Ovary (tissue), 9 donors: Measurements from ENCODE around the gene CDC25A. TPM values are rescaled to one million over a fixed set of nuclear protein-coding genes. Genes with fewer than 3 reads are reported as not detected.
A peak's percentile ranks its signal among the peaks of the same experiment; 100 is the strongest.

ENCODE experiments used
- DNase-seq, 5 donors: peaks; one replicate each; pipeline ENCODE4 v3.0.0-alpha.2; 2019 to 2020
- H3K27ac ChIP-seq, 2 donors: fragments of 200-600 bp; one replicate each; pipeline versions ENCODE4 v1.5.1 to v1.8.0; 2019 to 2022
- H3K27me3 ChIP-seq: fragments of 200-600 bp; one replicate; pipeline ENCODE4 v1.8.0; 2022
- H3K36me3 ChIP-seq: fragments of 200-600 bp; sonication (generic); one replicate; pipeline ENCODE4 v1.5.1; 2019
- H3K4me1 ChIP-seq: one replicate; pipeline ENCODE4 v1.8.1; 2013; ENCODE audit warnings: mild to moderate bottlenecking, moderate library complexity; ENCODE audit not compliant: insufficient read depth
- H3K4me3 ChIP-seq: fragments of 200-600 bp; sonication (generic); one replicate; pipeline ENCODE4 v1.5.1; 2017
- H3K9me3 ChIP-seq, 2 donors: fragments of 200-600 bp in 1 of 2; sonication (generic) in 1 of 2; one replicate each; pipeline versions ENCODE4 v1.5.1 to v1.8.1; 2013 to 2019; ENCODE audit warnings: mild to moderate bottlenecking in 1 of 2, moderate library complexity in 1 of 2
- EP300 ChIP-seq: sonication (generic); formaldehyde crosslinking; IDR thresholded peaks from one replicate; pipeline ENCODE4 v1.6.1; 2017; ENCODE audit warnings: antibody characterized with exemption
- POLR2A ChIP-seq: fragments of 450-650 bp; IDR thresholded peaks from one replicate; pipeline ENCODE4 v1.6.1; 2017; ENCODE audit warnings: antibody characterized with exemption, mild to moderate bottlenecking, moderate library complexity
- WGBS, 3 donors: extraction: QIAGEN DNeasy Blood & Tissue Kit in 1 of 3; methylation state at CpG; one replicate each; pipeline versions ENCODE4 v1.1.5 to v1.1.7; 2013 to 2017; 5-methylcytosine and 5-hydroxymethylcytosine counted together
- intact Hi-C, 4 donors: fragments of 100-400 bp; cut with DNase I; formaldehyde crosslinking; loops; one replicate each; pipeline versions ENCODE4 v1.11.0 to v1.15.1; 2022 to 2023
- microRNA counts: library from miRNA; unstranded; fragments of <30 nt; microRNA quantifications from one replicate; lab custom pipeline; 2016
- microRNA-seq, 3 donors: library from miRNA; unstranded; fragments of <30 nt; microRNA quantifications; one replicate each; pipeline versions ENCODE4 to v1.2.0, GENCODE V29; 2019 to 2020
- polyA plus RNA-seq, 2 donors: library from polyadenylated mRNA; stranded (reverse); fragments of 200-250 nt in 1 of 2; fragments of 350-450 nt in 1 of 2; fragmentation: Illumina TruSeq in 1 of 2; extraction: RNeasy Lipid Tissue Mini Kit (QIAGEN cat#74804) in 1 of 2; gene quantifications; one replicate each; pipeline ENCODE4 v1.2.3, GENCODE V29; 2013 to 2014
- small RNA-seq: library from RNA; depleted of rRNA; stranded (forward); fragments of <200 nt; gene quantifications from one replicate; pipeline ENCODE3, GENCODE V24; 2016
- total RNA-seq, 7 donors: library from RNA; depleted of rRNA in 2 of 7; stranded (reverse); fragments of >200 nt in 2 of 7; fragmentation: NEBNext Ultra II Directional in 3 of 7; extraction: Animal tissue kit (Norgen Biotek cat#: 25700) in 3 of 7; gene quantifications; one replicate each; pipeline versions ENCODE4 v1.1.0 to v1.2.4, GENCODE V29; 2016 to 2023
- TF ChIP-seq, protein P1 (sequence below), 3 donors: fragments of 450-650 bp in 2 of 3; fragments of 200-600 bp in 1 of 3; IDR thresholded peaks; one replicate each; pipeline versions ENCODE4 v1.5.1 to v1.8.0; 2016 to 2022; ENCODE audit warnings: antibody characterized with exemption in 3 of 3, mild to moderate bottlenecking in 1 of 3
- donor health status: DM: no; HTN: no; CAD: no; lungs with moderate emphysema.
- donor health status: DM: no; HTN: no; CAD: no.
- donor health status: Bipolar disorder and iron deficiency.
- donor health status: DM: yes; HTN: yes; CAD: no.
- donor health status: DM: no; HTN: no; CAD: no.
- donor health status: DM: yes; HTN: yes; CAD: no.

CDC25A gene
- total and polyA plus RNA-seq, 9 donors = 1.1 to 4.4 (median 3.2) TPM

- Histone ChIP-seq H3K36me3 (no peaks in the 10 kb centered on the region), H3K4me3 (no peak overlapping the region), H3K4me1 (peaks cover 4% of the 10 kb centered on the region), H3K9me3 (no peaks in the 10 kb centered on the region), H3K27ac (no peak overlapping the region), H3K27me3 (no peaks in the 10 kb centered on the region)
- 97 to 100% (median 100%) methylated on average over 2 of the region's 2 CpGs for WGBS, 3 donors
- no peak for DNase-seq
- intact Hi-C loops = no loop called here
- no peak for TF ChIP-seq POLR2A
- TF ChIP-seq, protein P1, sequence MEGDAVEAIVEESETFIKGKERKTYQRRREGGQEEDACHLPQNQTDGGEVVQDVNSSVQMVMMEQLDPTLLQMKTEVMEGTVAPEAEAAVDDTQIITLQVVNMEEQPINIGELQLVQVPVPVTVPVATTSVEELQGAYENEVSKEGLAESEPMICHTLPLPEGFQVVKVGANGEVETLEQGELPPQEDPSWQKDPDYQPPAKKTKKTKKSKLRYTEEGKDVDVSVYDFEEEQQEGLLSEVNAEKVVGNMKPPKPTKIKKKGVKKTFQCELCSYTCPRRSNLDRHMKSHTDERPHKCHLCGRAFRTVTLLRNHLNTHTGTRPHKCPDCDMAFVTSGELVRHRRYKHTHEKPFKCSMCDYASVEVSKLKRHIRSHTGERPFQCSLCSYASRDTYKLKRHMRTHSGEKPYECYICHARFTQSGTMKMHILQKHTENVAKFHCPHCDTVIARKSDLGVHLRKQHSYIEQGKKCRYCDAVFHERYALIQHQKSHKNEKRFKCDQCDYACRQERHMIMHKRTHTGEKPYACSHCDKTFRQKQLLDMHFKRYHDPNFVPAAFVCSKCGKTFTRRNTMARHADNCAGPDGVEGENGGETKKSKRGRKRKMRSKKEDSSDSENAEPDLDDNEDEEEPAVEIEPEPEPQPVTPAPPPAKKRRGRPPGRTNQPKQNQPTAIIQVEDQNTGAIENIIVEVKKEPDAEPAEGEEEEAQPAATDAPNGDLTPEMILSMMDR (IDR thresholded peaks at IDR 0.05) = no peak
- no peak for TF ChIP-seq EP300
Observed at GRCh38 chr3:48110463-48110862, 77.8 kb downstream of the CDC25A start.

- DNase-seq = no peak
- Histone ChIP-seq H3K27me3 (no peaks in the 10 kb centered on the region), H3K27ac (no peak overlapping the region), H3K4me3 (no peak overlapping the region), H3K9me3 (no peaks in the 10 kb centered on the region), H3K36me3 (no peaks in the 10 kb centered on the region), H3K4me1 (no peaks in the 10 kb centered on the region)
- 72 to 81% (median 76%) methylated on average over 3 of the region's 3 CpGs for WGBS, 3 donors
- intact Hi-C loops = no loop called here
- TF ChIP-seq EP300 (no peak), POLR2A (no peak)
- TF ChIP-seq, protein P1 (IDR thresholded peaks at IDR 0.05) = no peak
Observed at GRCh38 chr3:48107227-48107626, 81.0 kb downstream of the CDC25A start.

MicroRNA genes within 50 kb of the gene (microRNA counts, 767-probe panel; counts per million panel counts)
- 530 counts per million, percentile 78 among the panel's probes with 10 or more counts for microRNA hsa-miR-4443 (lab: Ali Mortazavi, UCI)

Small RNA genes lying within 50 kb of the gene (microRNA-seq; reads per million reads assigned to microRNA genes)
- 1.5 to 41.0 (median 1.6) reads per million in 3 donors for gene MIR4443

Small RNA genes lying within 50 kb of the gene (small RNA-seq; reads per million reads assigned to genes)
- gene MIR4443 (not detected), gene NDUFB1P1 (not detected), gene RNU7-128P (not detected), gene SNRPFP4 (not detected)

Other genes with a start within 250 kb of the CDC25A start
- gene MAP4, start 172.0 kb downstream of the CDC25A start, total RNA-seq = 100 to 1,000 TPM in 5 of 7 donors, 10 to 100 TPM in 2; 64.9 to 271 (median 196) TPM
- gene MAP4, start 172.0 kb downstream of the CDC25A start, polyA plus RNA-seq = 100 to 1,000 TPM in 1 of 2 donors, 10 to 100 TPM in 1; 89.3 to 207 TPM
- gene CAMP, start 35.1 kb upstream of the CDC25A start, total RNA-seq = 1 to 10 TPM in 1 of 7 donors, not detected in 6; 1.1 TPM
- gene CAMP, start 35.1 kb upstream of the CDC25A start, polyA plus RNA-seq = under 1 TPM in 1 of 2 donors, not detected in 1; 0.12 TPM
- gene ZNF589, start 52.7 kb upstream of the CDC25A start, total RNA-seq = 10 to 100 TPM in 6 of 7 donors, 1 to 10 TPM in 1; 9.7 to 17.8 (median 14.4) TPM
- 10 to 100 TPM in 1 of 2 donors, 1 to 10 TPM in 1; 7.9 to 18.8 TPM for gene ZNF589, start 52.7 kb upstream of the CDC25A start, polyA plus RNA-seq
- 10 to 100 TPM; 17.8 to 35.7 (median 30.5) TPM for gene NME6, start 113.0 kb upstream of the CDC25A start, total RNA-seq
- 10 to 100 TPM; 13.3 to 16.8 TPM for gene NME6, start 113.0 kb upstream of the CDC25A start, polyA plus RNA-seq
- not detected for gene SPINK8, start 145.2 kb upstream of the CDC25A start, total RNA-seq
- not detected for gene SPINK8, start 145.2 kb upstream of the CDC25A start, polyA plus RNA-seq
- under 1 TPM in 4 of 7 donors, not detected in 3; 0.22 to 0.46 (median 0.28) TPM for gene FBXW12, start 183.8 kb upstream of the CDC25A start, total RNA-seq
- under 1 TPM in 1 of 2 donors, not detected in 1; 0.33 TPM for gene FBXW12, start 183.8 kb upstream of the CDC25A start, polyA plus RNA-seq
- 100 to 1,000 TPM in 2 of 7 donors, 10 to 100 TPM in 5; 70.8 to 166 (median 83.7) TPM for gene PLXNB1, start 241.7 kb upstream of the CDC25A start, total RNA-seq
- 10 to 100 TPM; 11.2 to 90.2 TPM for gene PLXNB1, start 241.7 kb upstream of the CDC25A start, polyA plus RNA-seq